Ovary (tissue), 9 donors: ENCODE results near the gene WHAMM. TPM values are rescaled to one million over a fixed set of nuclear protein-coding genes. Genes with fewer than 3 reads are reported as not detected.

Source experiments
- DNase-seq, 5 donors: peaks; one replicate each; pipeline ENCODE4 v3.0.0-alpha.2; 2019 to 2020
- H3K27ac ChIP-seq, 2 donors: fragments of 200-600 bp; one replicate each; pipeline versions ENCODE4 v1.5.1 to v1.8.0; 2019 to 2022
- H3K27me3 ChIP-seq: fragments of 200-600 bp; one replicate; pipeline ENCODE4 v1.8.0; 2022
- H3K36me3 ChIP-seq: fragments of 200-600 bp; sonication (generic); one replicate; pipeline ENCODE4 v1.5.1; 2019
- H3K4me1 ChIP-seq: one replicate; pipeline ENCODE4 v1.8.1; 2013; ENCODE audit warnings: mild to moderate bottlenecking, moderate library complexity; ENCODE audit not compliant: insufficient read depth
- H3K4me3 ChIP-seq: fragments of 200-600 bp; sonication (generic); one replicate; pipeline ENCODE4 v1.5.1; 2017
- H3K9me3 ChIP-seq, 2 donors: fragments of 200-600 bp in 1 of 2; sonication (generic) in 1 of 2; one replicate each; pipeline versions ENCODE4 v1.5.1 to v1.8.1; 2013 to 2019; ENCODE audit warnings: mild to moderate bottlenecking in 1 of 2, moderate library complexity in 1 of 2
- CTCF ChIP-seq, 3 donors: fragments of 450-650 bp in 2 of 3; fragments of 200-600 bp in 1 of 3; IDR thresholded peaks; one replicate each; pipeline versions ENCODE4 v1.5.1 to v1.8.0; 2016 to 2022; ENCODE audit warnings: antibody characterized with exemption in 3 of 3, mild to moderate bottlenecking in 1 of 3
- EP300 ChIP-seq: sonication (generic); formaldehyde crosslinking; IDR thresholded peaks from one replicate; pipeline ENCODE4 v1.6.1; 2017; ENCODE audit warnings: antibody characterized with exemption
- POLR2A ChIP-seq: fragments of 450-650 bp; IDR thresholded peaks from one replicate; pipeline ENCODE4 v1.6.1; 2017; ENCODE audit warnings: antibody characterized with exemption, mild to moderate bottlenecking, moderate library complexity
- WGBS, 3 donors: extraction: QIAGEN DNeasy Blood & Tissue Kit in 1 of 3; methylation state at CpG; one replicate each; pipeline versions ENCODE4 v1.1.5 to v1.1.7; 2013 to 2017; 5-methylcytosine and 5-hydroxymethylcytosine counted together
- intact Hi-C, 4 donors: fragments of 100-400 bp; cut with DNase I; formaldehyde crosslinking; loops; one replicate each; pipeline versions ENCODE4 v1.11.0 to v1.15.1; 2022 to 2023
- polyA plus RNA-seq, 2 donors: library from polyadenylated mRNA; stranded (reverse); fragments of 200-250 nt in 1 of 2; fragments of 350-450 nt in 1 of 2; fragmentation: Illumina TruSeq in 1 of 2; extraction: RNeasy Lipid Tissue Mini Kit (QIAGEN cat#74804) in 1 of 2; gene quantifications; one replicate each; pipeline ENCODE4 v1.2.3, GENCODE V29; 2013 to 2014
- total RNA-seq, 7 donors: library from RNA; depleted of rRNA in 2 of 7; stranded (reverse); fragments of >200 nt in 2 of 7; fragmentation: NEBNext Ultra II Directional in 3 of 7; extraction: Animal tissue kit (Norgen Biotek cat#: 25700) in 3 of 7; gene quantifications; one replicate each; pipeline versions ENCODE4 v1.1.0 to v1.2.4, GENCODE V29; 2016 to 2023
- donor health status: DM: no; HTN: no; CAD: no; lungs with moderate emphysema.
- donor health status: DM: no; HTN: no; CAD: no.
- donor health status: Bipolar disorder and iron deficiency.
- donor health status: DM: yes; HTN: yes; CAD: no.
- donor health status: DM: no; HTN: no; CAD: no.
- donor health status: DM: yes; HTN: yes; CAD: no.

WHAMM gene
- total and polyA plus RNA-seq, 9 donors: 6.5 to 12.5 (median 8.5) TPM

GRCh38 chr15:82871832-82872484 lies 62.5 kb downstream of the WHAMM start:
- no peak overlapping the region for H3K27ac ChIP-seq
- no peaks in the 10 kb centered on the region for H3K36me3 ChIP-seq
- H3K9me3 ChIP-seq: no peaks in the 10 kb centered on the region
- H3K4me1 ChIP-seq: no peaks in the 10 kb centered on the region
- H3K27me3 ChIP-seq: no peaks in the 10 kb centered on the region
- WGBS, 3 donors: 81 to 90% (median 89%) methylated on average over 7 of the region's 7 CpGs
- intact Hi-C loops: no loop called here
- TF ChIP-seq POLR2A (no peak), EP300 (no peak), CTCF (IDR thresholded peaks at IDR 0.05) (no peak)
- DNase-seq: no peak
- H3K4me3 ChIP-seq: no peak overlapping the region

GRCh38 chr15:82873000-82873680 lies 63.7 kb downstream of the WHAMM start:
- 76 to 86% (median 77%) methylated on average over 7 of the region's 7 CpGs for WGBS, 3 donors
- H3K4me3 ChIP-seq: no peak overlapping the region
- H3K4me1 ChIP-seq: no peaks in the 10 kb centered on the region
- H3K36me3 ChIP-seq: no peaks in the 10 kb centered on the region
- no peak overlapping the region for H3K27ac ChIP-seq
- H3K27me3 ChIP-seq: no peaks in the 10 kb centered on the region
- no peaks in the 10 kb centered on the region for H3K9me3 ChIP-seq
- TF ChIP-seq EP300 (no peak), POLR2A (no peak), CTCF (IDR thresholded peaks at IDR 0.05) (no peak)
- no peak for DNase-seq
- intact Hi-C loops: no loop called here

GRCh38 chr15:82874267-82874666 lies 64.8 kb downstream of the WHAMM start:
- WGBS, 3 donors: 76 to 93% (median 88%) methylated on average over 1 of the region's 1 CpG
- DNase-seq: no peak
- H3K4me3 ChIP-seq: no peak overlapping the region
- no peaks in the 10 kb centered on the region for H3K27me3 ChIP-seq
- H3K36me3 ChIP-seq: no peaks in the 10 kb centered on the region
- H3K27ac ChIP-seq: no peak overlapping the region
- no peaks in the 10 kb centered on the region for H3K9me3 ChIP-seq
- TF ChIP-seq CTCF (IDR thresholded peaks at IDR 0.05): no peak
- TF ChIP-seq EP300: no peak
- no peak for TF ChIP-seq POLR2A
- no peaks in the 10 kb centered on the region for H3K4me1 ChIP-seq
- intact Hi-C loops: no loop called here

- no peaks in the 10 kb centered on the region for H3K36me3 ChIP-seq
- H3K4me3 ChIP-seq: no peak overlapping the region
- H3K9me3 ChIP-seq: no peaks in the 10 kb centered on the region
- H3K4me1 ChIP-seq: no peaks in the 10 kb centered on the region
- 77 to 90% (median 83%) methylated on average over 10 of the region's 10 CpGs for WGBS, 3 donors
- H3K27ac ChIP-seq: no peak overlapping the region
- H3K27me3 ChIP-seq: no peaks in the 10 kb centered on the region
- TF ChIP-seq CTCF (IDR thresholded peaks at IDR 0.05): no peak
- TF ChIP-seq POLR2A: no peak
- no peak for TF ChIP-seq EP300
- intact Hi-C loops: no loop called here
- DNase-seq: no peak
These were observed 65.5 kb downstream of the WHAMM start for GRCh38 chr15:82874961-82875360.
